Sigmoid colon (tissue), 7 donors: Measurements from ENCODE around the gene ANO9. TPM values are rescaled to one million over a fixed set of nuclear protein-coding genes. Genes with fewer than 3 reads are reported as not detected.

Experiments used
- DNase-seq: peaks from one replicate; pipeline ENCODE4 v3.0.0-alpha.2; 2019
- H3K27ac ChIP-seq, 4 donors: fragments of 200-600 bp; sonication (generic); one replicate each; pipeline ENCODE4 v1.5.1; 2016 to 2019; ENCODE audit warnings: mild to moderate bottlenecking in 1 of 4
- H3K27me3 ChIP-seq, 3 donors: fragments of 200-600 bp; sonication (generic); one replicate each; pipeline ENCODE4 v1.5.1; 2019; ENCODE audit warnings: mild to moderate bottlenecking in 1 of 3
- H3K36me3 ChIP-seq, 4 donors: fragments of 200-600 bp; sonication (generic); one replicate each; pipeline ENCODE4 v1.5.1; 2016 to 2019
- H3K4me1 ChIP-seq, 4 donors: fragments of 200-600 bp; sonication (generic); one replicate each; pipeline ENCODE4 v1.5.1; 2017 to 2019
- H3K4me3 ChIP-seq, 4 donors: fragments of 200-600 bp; sonication (generic); one replicate each; pipeline ENCODE4 v1.5.1; 2017 to 2019; ENCODE audit warnings: mild to moderate bottlenecking in 2 of 4, moderate library complexity in 1 of 4
- H3K9me3 ChIP-seq, 4 donors: fragments of 200-600 bp in 3 of 4; sonication (generic) in 3 of 4; one replicate each; pipeline versions ENCODE4 v1.5.1 to v1.6.1; 2013 to 2019
- CTCF ChIP-seq, 4 experiments: fragments of 450-650 bp in 3 of 4; fragments of 200-600 bp in 1 of 4; IDR thresholded peaks; one replicate each; pipeline ENCODE4 v1.5.1; 2016 to 2019; ENCODE audit warnings: antibody characterized with exemption in 4 of 4, mild to moderate bottlenecking in 3 of 4, moderate library complexity in 2 of 4
- EP300 ChIP-seq, 4 donors: sonication (generic); formaldehyde crosslinking; IDR thresholded peaks; one replicate each; pipeline ENCODE4 v1.6.1; 2017; ENCODE audit warnings: antibody characterized with exemption in 4 of 4
- POLR2A ChIP-seq, 2 donors: fragments of 450-650 bp; IDR thresholded peaks; one replicate each; pipeline ENCODE4 v1.6.1; 2016; ENCODE audit warnings: antibody characterized with exemption in 2 of 2, mild to moderate bottlenecking in 2 of 2, moderate library complexity in 2 of 2
- POLR2AphosphoS5 ChIP-seq, 4 donors: sonication (generic); formaldehyde crosslinking; IDR thresholded peaks; one replicate each; pipeline ENCODE4 v1.6.1; 2017; ENCODE audit warnings: antibody characterized with exemption in 4 of 4
- WGBS, 2 donors: extraction: QIAGEN DNeasy Blood & Tissue Kit; methylation state at CpG; one replicate each; pipeline ENCODE4 v1.1.7; 2013; 5-methylcytosine and 5-hydroxymethylcytosine counted together
- intact Hi-C: fragments of 100-400 bp; cut with DNase I; formaldehyde crosslinking; loops from one replicate; pipeline ENCODE4 v1.15.1; 2023
- polyA plus RNA-seq, 3 donors: library from polyadenylated mRNA; stranded (reverse); fragments of 200-250 nt; gene quantifications; one replicate each; pipeline ENCODE4 v1.2.3, GENCODE V29; 2013
- total RNA-seq, 4 donors: library from RNA; depleted of rRNA; stranded (reverse); fragments of >200 nt; gene quantifications; one replicate each; pipeline ENCODE4 v1.1.0, GENCODE V29; 2016
- donor health status: healthy with polysubstance abuse.
- donor health status: Bipolar disorder and iron deficiency.
- donor health status: healthy.

The ANO9 gene
- total and polyA plus RNA-seq, 7 donors = 0.14 to 123 (median 2.5) TPM

- Histone ChIP-seq H3K27me3 (peaks cover 7 to 30% (median 9%) of the 10 kb centered on the region in 3 donors), H3K4me1 (peaks cover 0 to 35% (median 28%) of the 10 kb centered on the region in 4 donors), H3K27ac (no peak overlapping the region), H3K36me3 (no peaks in the 10 kb centered on the region), H3K4me3 (no peak overlapping the region), H3K9me3 (no peaks in the 10 kb centered on the region)
- no peak for DNase-seq
- intact Hi-C loops = loop anchor here (5.0 kb wide), 2 partner anchors 90 to 140 kb away; partner anchors contain the start of gene IFITM2
- TF ChIP-seq EP300 (IDR thresholded peaks at IDR 0.05) (no peak), CTCF (IDR thresholded peaks at IDR 0.05) (no peak)
- 42 to 71% methylated on average over 7 of the region's 7 CpGs for WGBS, 2 donors
Measured at GRCh38 chr11:446891-447290, 5.1 kb upstream of the ANO9 start.

- Histone ChIP-seq H3K4me3 (no peak overlapping the region), H3K9me3 (no peaks in the 10 kb centered on the region), H3K27me3 (peaks cover 16 to 39% (median 19%) of the 10 kb centered on the region in 3 donors), H3K27ac (no peak overlapping the region), H3K36me3 (no peaks in the 10 kb centered on the region), H3K4me1 (peaks cover 0 to 26% (median 19%) of the 10 kb centered on the region in 4 donors)
- TF ChIP-seq POLR2A (IDR thresholded peaks at IDR 0.05) (no peak), POLR2AphosphoS5 (IDR thresholded peaks at IDR 0.05) (no peak), EP300 (IDR thresholded peaks at IDR 0.05) (no peak), CTCF (IDR thresholded peaks at IDR 0.05) (no peak)
- intact Hi-C loops = loop anchor here (5.0 kb wide), 2 partner anchors 89 to 139 kb away; partner anchors contain the start of gene IFITM2
- 20 to 65% methylated on average over 20 of the region's 20 CpGs for WGBS, 2 donors
- DNase-seq = no peak
Measured at GRCh38 chr11:445765-446588, 4.2 kb upstream of the ANO9 start.

- H3K9me3 ChIP-seq = no peaks in the 10 kb centered on the region
- intact Hi-C loops = loop anchor here (5.0 kb wide), 2 partner anchors 87 to 137 kb away; partner anchors contain the start of gene IFITM2
- 19 to 42% methylated on average over 12 of the region's 12 CpGs for WGBS, 2 donors
- no peak for DNase-seq
- no peaks in the 10 kb centered on the region for H3K36me3 ChIP-seq
- peaks cover 0 to 18% (median 15%) of the 10 kb centered on the region in 4 donors for H3K4me1 ChIP-seq
- H3K4me3 ChIP-seq = no peak overlapping the region
- TF ChIP-seq EP300 (IDR thresholded peaks at IDR 0.05) = no peak
- peak in 1 of 2 donors; percentile 30 for TF ChIP-seq POLR2A (IDR thresholded peaks at IDR 0.05)
- peaks cover 17 to 52% (median 33%) of the 10 kb centered on the region in 3 donors for H3K27me3 ChIP-seq
- H3K27ac ChIP-seq = no peak overlapping the region
Measured at GRCh38 chr11:444396-445144, 2.8 kb upstream of the ANO9 start.

GRCh38 chr11:443542-444199, 1.9 kb upstream of the ANO9 start:
- Histone ChIP-seq H3K27ac (no peak overlapping the region), H3K9me3 (no peaks in the 10 kb centered on the region), H3K27me3 (peaks cover 17 to 57% (median 33%) of the 10 kb centered on the region in 3 donors), H3K4me1 (peaks cover 0 to 9% (median 6%) of the 10 kb centered on the region in 4 donors), H3K4me3 (no peak overlapping the region), H3K36me3 (no peaks in the 10 kb centered on the region)
- intact Hi-C loops = no loop called here
- WGBS, 2 donors = 73 to 84% methylated on average over 16 of the region's 16 CpGs
- no peak for TF ChIP-seq EP300 (IDR thresholded peaks at IDR 0.05)
- no peak for TF ChIP-seq POLR2AphosphoS5 (IDR thresholded peaks at IDR 0.05)
- no peak for TF ChIP-seq CTCF (IDR thresholded peaks at IDR 0.05)
- TF ChIP-seq POLR2A (IDR thresholded peaks at IDR 0.05) = no peak
- no peak for DNase-seq
